PC-9 (cell line): ENCODE results near the gene MYOC. TPM values are rescaled to one million over a fixed set of nuclear protein-coding genes. Genes with fewer than 3 reads are reported as not detected.

Experiments
- BruUV-seq: library from RNA; stranded (reverse); fragments of 400-500 nt; replicated peaks from 2 replicates; lab custom pipeline; 2021; lab: Mats Ljungman, UMichigan
- CTCF ChIA-PET: fragments of 300-600 bp; sonication (Branson Sonifier 250); formaldehyde crosslinking; loops from one replicate; lab custom pipeline; 2022; ENCODE audit warnings: antibody characterized with exemption; lab: Charles Lee
- POLR2A ChIA-PET: fragments of 300-600 bp; sonication (Branson Sonifier 250); formaldehyde crosslinking; loops from one replicate; lab custom pipeline; 2022; ENCODE audit warnings: antibody characterized with exemption; ENCODE audit not compliant: unreplicated experiment; lab: Charles Lee
- DNase-seq, 2 experiments: peaks; one replicate each; pipeline versions ENCODE4 v3.0.0 to v3.0.0-alpha.2; 2015 to 2022; ENCODE audit warnings: mixed read lengths in 1 of 2
- H2AFZ ChIP-seq: fragments of 200-600 bp; sonication (generic); 2 replicates; pipeline ENCODE4 v1.8.1; 2017; ENCODE audit warnings: antibody characterized with exemption
- H3F3A ChIP-seq: fragments of 200-600 bp; sonication (generic); 2 replicates; pipeline ENCODE4 v1.8.1; 2017; ENCODE audit warnings: antibody characterized with exemption, mild to moderate bottlenecking, low read depth; ENCODE audit not compliant: insufficient read depth
- H3K27ac ChIP-seq: fragments of 200-600 bp; sonication (generic); 2 replicates; pipeline ENCODE4 v1.6.1; 2016; ENCODE audit warnings: mixed run types
- H3K27me3 ChIP-seq: fragments of 200-600 bp; sonication (generic); 2 replicates; pipeline ENCODE4 v1.6.1; 2016; ENCODE audit warnings: low read depth, mixed run types; ENCODE audit not compliant: insufficient read depth
- H3K36me3 ChIP-seq: fragments of 200-600 bp; sonication (generic); 2 replicates; pipeline ENCODE4 v1.6.1; 2016; ENCODE audit warnings: low read depth, mixed run types
- H3K4me1 ChIP-seq: fragments of 200-600 bp; sonication (generic); replicated peaks from 2 replicates; pipeline ENCODE4 v1.6.1; 2016; ENCODE audit warnings: mixed run types; ENCODE audit not compliant: insufficient read depth
- H3K4me2 ChIP-seq: fragments of 200-600 bp; sonication (generic); 2 replicates; pipeline ENCODE4 v1.6.1; 2017; ENCODE audit warnings: mixed run types
- H3K4me3 ChIP-seq: fragments of 200-600 bp; sonication (generic); 2 replicates; pipeline ENCODE4 v1.6.1; 2016; ENCODE audit warnings: mixed run types
- H3K79me2 ChIP-seq: fragments of 200-600 bp; sonication (generic); 2 replicates; pipeline ENCODE4 v1.6.1; 2017; ENCODE audit warnings: low read depth, mixed run types
- H3K9me2 ChIP-seq: fragments of 200-600 bp; sonication (generic); 2 replicates; pipeline ENCODE4 v1.8.1; 2017; ENCODE audit warnings: mild to moderate bottlenecking; ENCODE audit not compliant: insufficient read depth
- H3K9me3 ChIP-seq: fragments of 200-600 bp; sonication (generic); 2 replicates; pipeline ENCODE4 v1.8.1; 2016; ENCODE audit warnings: low read depth; ENCODE audit not compliant: insufficient read depth
- H4K20me1 ChIP-seq: fragments of 200-600 bp; sonication (generic); 2 replicates; pipeline ENCODE4 v1.8.1; 2017; ENCODE audit not compliant: insufficient read depth
- CTCF ChIP-seq: fragments of 200-600 bp; sonication (generic); conservative IDR thresholded peaks from 2 replicates; pipeline ENCODE4 v1.6.1; 2017; ENCODE audit warnings: mixed run types, antibody characterized with exemption, mild to moderate bottlenecking, moderate library complexity
- EZH2 ChIP-seq: fragments of 200-600 bp; sonication (generic); IDR thresholded peaks from 2 replicates; pipeline ENCODE4 v1.8.0; 2017; ENCODE audit warnings: antibody characterized with exemption, low read depth
- intact Hi-C: fragments of 100-400 bp; cut with micrococcal nuclease; formaldehyde crosslinking; loops from one replicate; pipeline ENCODE4 v1.10.0; 2022; ENCODE audit not compliant: unreplicated experiment
- total RNA-seq: library from RNA; stranded (reverse); gene quantifications from 2 replicates; pipeline ENCODE4 v1.2.3, GENCODE V29; 2021

Gene MYOC
- total RNA-seq, 1 experiment from 2014 or later, result not detected

DNA sequence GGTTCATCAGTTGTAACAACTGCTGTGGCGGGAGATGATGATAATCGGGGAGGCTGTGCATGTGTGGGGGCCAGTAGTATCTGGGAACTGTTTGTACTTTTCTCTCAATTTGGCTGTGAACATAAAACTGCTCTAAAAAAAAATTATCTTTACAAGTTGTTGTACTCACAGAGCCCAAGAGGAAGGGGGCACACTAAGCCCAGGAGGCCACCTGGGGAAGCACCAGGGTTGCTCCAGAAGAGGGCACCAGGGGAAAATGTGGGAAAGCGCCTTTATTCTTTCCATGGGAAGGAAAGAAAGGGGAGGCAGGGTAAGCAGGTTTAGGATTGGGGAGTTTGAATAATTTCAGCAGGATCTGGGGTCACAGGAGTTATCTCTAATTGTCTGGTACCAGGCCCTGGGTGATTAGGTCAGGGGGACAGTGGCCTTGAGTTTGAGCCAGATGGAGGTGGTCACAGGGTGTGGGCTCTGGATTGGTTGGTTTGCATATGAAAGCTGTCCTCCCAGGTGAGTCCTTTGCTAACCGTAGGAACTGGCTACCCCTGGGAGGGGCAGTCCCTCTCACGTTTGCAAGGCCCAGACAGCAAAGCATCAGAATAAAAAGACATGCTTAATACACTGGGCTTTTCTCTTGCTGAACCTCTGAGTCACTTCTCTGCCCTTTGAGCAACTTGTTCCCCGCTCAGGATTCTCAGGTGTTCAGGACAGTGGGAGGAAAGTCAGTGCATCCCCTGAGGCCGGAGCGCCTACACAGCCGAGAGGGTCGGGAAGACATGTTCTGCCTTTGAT, 11.2 kb downstream of the MYOC start:
- BruUV-seq, result no TSS peak
- POLR2A ChIA-PET, result no interaction called here
- Histone ChIP-seq H3K9me3 (no peaks in the 10 kb centered on the region), H4K20me1 (no peaks in the 10 kb centered on the region), H3K79me2 (no peaks in the 10 kb centered on the region), H3F3A (no peaks in the 10 kb centered on the region), H3K4me1 (no peaks in the 10 kb centered on the region), H3K36me3 (no peaks in the 10 kb centered on the region), H3K27ac (no peak overlapping the region), H3K9me2 (no peaks in the 10 kb centered on the region), H2AFZ (no peak overlapping the region), H3K4me3 (no peak overlapping the region), H3K4me2 (no peak overlapping the region), H3K27me3 (no peaks in the 10 kb centered on the region)
- no peak for DNase-seq
- CTCF ChIA-PET, result no interaction called here
- intact Hi-C loops, result loop anchor here (10.0 kb wide), 1 partner anchor 774 kb away; no protein-coding TSS in a partner anchor
- TF ChIP-seq EZH2 (no peak), CTCF (no peak)

- no peaks in the 10 kb centered on the region for H3K36me3 ChIP-seq
- H3K4me1 ChIP-seq, result no peaks in the 10 kb centered on the region
- H3K27me3 ChIP-seq, result peaks cover 7% of the 10 kb centered on the region
- intact Hi-C loops, result loop anchor here (10.0 kb wide), 1 partner anchor 775 kb away; no protein-coding TSS in a partner anchor
- H3K9me2 ChIP-seq, result no peaks in the 10 kb centered on the region
- BruUV-seq, result no TSS peak
- CTCF ChIA-PET, result no interaction called here
- TF ChIP-seq EZH2, result no peak
- TF ChIP-seq CTCF, result no peak
- POLR2A ChIA-PET, result no interaction called here
- H3K9me3 ChIP-seq, result no peaks in the 10 kb centered on the region
- no peak overlapping the region for H3K4me2 ChIP-seq
- DNase-seq, result no peak
- H3K27ac ChIP-seq, result no peak overlapping the region
- H3K4me3 ChIP-seq, result no peak overlapping the region
- H3F3A ChIP-seq, result no peaks in the 10 kb centered on the region
- no peaks in the 10 kb centered on the region for H3K79me2 ChIP-seq
- H4K20me1 ChIP-seq, result no peaks in the 10 kb centered on the region
- H2AFZ ChIP-seq, result no peak overlapping the region
Observed at GRCh38 chr1:171640225-171640624, 12.3 kb downstream of the MYOC start.

DNA sequence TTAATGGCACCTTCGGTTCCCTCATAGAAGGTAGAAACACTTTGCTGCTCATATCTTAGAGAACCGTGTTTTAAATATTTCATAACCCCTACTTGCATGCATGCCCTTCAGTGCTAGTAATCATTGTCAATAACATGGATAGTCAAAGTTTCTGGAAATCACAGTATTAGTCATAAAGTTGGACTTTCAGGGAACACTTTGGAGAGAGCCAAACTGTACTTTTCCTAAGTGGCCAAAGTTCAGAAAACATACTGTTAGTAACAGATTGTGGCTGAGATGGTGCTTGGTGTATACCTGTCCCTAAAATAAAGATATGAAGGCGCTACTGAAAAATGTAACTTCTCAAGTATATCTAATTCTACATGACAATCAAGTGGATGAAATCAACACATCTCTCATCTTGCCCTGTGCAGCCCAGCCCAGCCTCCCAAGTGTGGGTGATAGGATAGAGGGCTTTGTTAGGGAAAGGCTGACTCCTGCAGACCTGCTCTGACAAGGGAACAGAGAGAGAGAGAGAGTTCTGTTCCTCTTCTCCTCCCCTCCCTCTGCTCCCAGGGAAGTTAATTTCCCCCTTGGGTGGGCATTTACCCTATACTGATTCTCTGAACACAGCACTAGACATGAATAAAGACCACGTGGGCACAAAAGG, 14.4 kb downstream of the MYOC start:
- CTCF ChIA-PET, result no interaction called here
- no peaks in the 10 kb centered on the region for H4K20me1 ChIP-seq
- TF ChIP-seq EZH2 (no peak), CTCF (no peak)
- no TSS peak for BruUV-seq
- H3K4me2 ChIP-seq, result no peak overlapping the region
- POLR2A ChIA-PET, result no interaction called here
- H3F3A ChIP-seq, result no peaks in the 10 kb centered on the region
- no peaks in the 10 kb centered on the region for H3K9me2 ChIP-seq
- intact Hi-C loops, result no loop called here
- no peaks in the 10 kb centered on the region for H3K9me3 ChIP-seq
- no peaks in the 10 kb centered on the region for H3K4me1 ChIP-seq
- H3K36me3 ChIP-seq, result no peaks in the 10 kb centered on the region
- H3K27ac ChIP-seq, result no peak overlapping the region
- H3K27me3 ChIP-seq, result peaks cover 17% of the 10 kb centered on the region
- H3K4me3 ChIP-seq, result no peak overlapping the region
- no peak overlapping the region for H2AFZ ChIP-seq
- no peaks in the 10 kb centered on the region for H3K79me2 ChIP-seq
- no peak for DNase-seq
